ENCODE results near the gene WNT9A. TPM values are rescaled to one million over a fixed set of nuclear protein-coding genes. Genes with fewer than 3 reads are reported as not detected.

Gene WNT9A
- total RNA-seq, 1 experiment from 2014 or later: 1.5 TPM

GRCh38 chr1:227902641-227902990 lies 45.1 kb downstream of the WNT9A start:
- CTCF ChIA-PET: interaction anchor here (1.5 kb wide), 1 partner anchor 51 kb away, joined by 8 read pairs; no protein-coding TSS in a partner anchor
- Mint-ChIP-seq H3K27me3 (ENCODE audit: low read depth) (no peaks in the 10 kb centered on the region), H3K9me3 (no peaks in the 10 kb centered on the region), H3K27ac (no peak overlapping the region), H3K4me3 (no peak overlapping the region), H3K36me3 (no peaks in the 10 kb centered on the region), H3K4me1 (peaks cover 8% of the 10 kb centered on the region)
- ATAC-seq: no peak
- DNase-seq (ENCODE audit: low spot score): no peak
- POLR2A ChIA-PET: no interaction called here
- TF ChIP-seq ZNF423 (CRISPR knock-in tag; IDR thresholded peaks at IDR 0.05): no peak
- no peak for TF ChIP-seq ZNF416 (CRISPR knock-in tag; IDR thresholded peaks at IDR 0.05)
- no peak for TF ChIP-seq CREB1 (CRISPR knock-in tag; IDR thresholded peaks at IDR 0.05)
- no peak for TF ChIP-seq E2F5 (CRISPR knock-in tag; IDR thresholded peaks at IDR 0.05)
- no peak for TF ChIP-seq E2F1 (CRISPR knock-in tag; IDR thresholded peaks at IDR 0.05)
- TF ChIP-seq MLX (CRISPR knock-in tag; IDR thresholded peaks at IDR 0.05): no peak
- no peak for TF ChIP-seq ZNF425 (CRISPR knock-in tag; conservative IDR thresholded peaks at IDR 0.05)
- no peak for TF ChIP-seq NFATC4 (CRISPR knock-in tag; IDR thresholded peaks at IDR 0.05)
- TF ChIP-seq NR3C1 (CRISPR knock-in tag; conservative IDR thresholded peaks at IDR 0.05; ENCODE audit: low read depth): no peak
- TF ChIP-seq MAX (CRISPR knock-in tag; IDR thresholded peaks at IDR 0.05): no peak
- TF ChIP-seq PRDM15 (CRISPR knock-in tag; IDR thresholded peaks at IDR 0.05): no peak
- TF ChIP-seq ZNF263 (CRISPR knock-in tag; IDR thresholded peaks at IDR 0.05; ENCODE audit: low read depth): no peak
- no peak for TF ChIP-seq ZNF532 (CRISPR knock-in tag; IDR thresholded peaks at IDR 0.05; ENCODE audit: borderline replicate concordance)
- no peak for TF ChIP-seq FOXP4 (CRISPR knock-in tag; IDR thresholded peaks at IDR 0.05)
- TF ChIP-seq PRRX2 (CRISPR knock-in tag; IDR thresholded peaks at IDR 0.05): no peak
- no peak for TF ChIP-seq HMGXB4 (CRISPR knock-in tag; IDR thresholded peaks at IDR 0.05)
